HUES48 (cell line): ENCODE measurements around the gene SLC24A4.

ENCODE experiments used
- H3K27ac ChIP-seq: one replicate; pipeline ENCODE4 v1.7.0; 2013; ENCODE audit warnings: low read depth, low read length, inconsistent platforms
- H3K27me3 ChIP-seq: 2 replicates; pipeline ENCODE4 v1.6.1; 2013; ENCODE audit warnings: mild to moderate bottlenecking, low read length; ENCODE audit not compliant: control insufficient read depth, insufficient read depth
- H3K36me3 ChIP-seq: 2 replicates; pipeline ENCODE4 v1.6.1; 2013; ENCODE audit warnings: low read length; ENCODE audit not compliant: control insufficient read depth, insufficient read depth
- H3K4me1 ChIP-seq: 2 replicates; pipeline ENCODE4 v1.6.1; 2013; ENCODE audit warnings: mild to moderate bottlenecking, low read length; ENCODE audit not compliant: control insufficient read depth, insufficient read depth
- H3K4me3 ChIP-seq: 2 replicates; pipeline ENCODE4 v1.5.1; 2013; ENCODE audit warnings: mild to moderate bottlenecking, low read depth, low read length
- H3K9ac ChIP-seq: 2 replicates; pipeline ENCODE4 v1.6.1; 2013; ENCODE audit warnings: mild to moderate bottlenecking, low read depth, low read length, moderate library complexity
- H3K9me3 ChIP-seq: 2 replicates; pipeline ENCODE4 v1.6.1; 2013; ENCODE audit warnings: low read length; ENCODE audit not compliant: control insufficient read depth, insufficient read depth

SLC24A4 gene

GRCh38 chr14:92449404-92450181 is 126.6 kb downstream of the SLC24A4 start:
- H3K9me3 ChIP-seq: no peaks in the 10 kb centered on the region
- H3K4me1 ChIP-seq: no peaks in the 10 kb centered on the region
- no peak overlapping the region for H3K4me3 ChIP-seq
- H3K36me3 ChIP-seq: no peaks in the 10 kb centered on the region
- H3K27me3 ChIP-seq: no peaks in the 10 kb centered on the region
- no peak overlapping the region for H3K9ac ChIP-seq
- H3K27ac ChIP-seq: no peak overlapping the region

- H3K4me1 ChIP-seq: no peaks in the 10 kb centered on the region
- no peaks in the 10 kb centered on the region for H3K36me3 ChIP-seq
- no peak overlapping the region for H3K4me3 ChIP-seq
- H3K9ac ChIP-seq: no peak overlapping the region
- no peaks in the 10 kb centered on the region for H3K9me3 ChIP-seq
- no peak overlapping the region for H3K27ac ChIP-seq
- no peaks in the 10 kb centered on the region for H3K27me3 ChIP-seq
Observed at GRCh38 chr14:92450351-92451070, 127.5 kb downstream of the SLC24A4 start.

GRCh38 chr14:92451245-92451644 is 128.3 kb downstream of the SLC24A4 start:
- Histone ChIP-seq H3K4me1 (no peaks in the 10 kb centered on the region), H3K27me3 (no peaks in the 10 kb centered on the region), H3K36me3 (no peaks in the 10 kb centered on the region), H3K4me3 (no peak overlapping the region), H3K9me3 (no peaks in the 10 kb centered on the region), H3K27ac (no peak overlapping the region), H3K9ac (no peak overlapping the region)

- H3K4me1 ChIP-seq: no peaks in the 10 kb centered on the region
- H3K36me3 ChIP-seq: no peaks in the 10 kb centered on the region
- H3K4me3 ChIP-seq: no peak overlapping the region
- H3K9me3 ChIP-seq: no peaks in the 10 kb centered on the region
- H3K27ac ChIP-seq: no peak overlapping the region
- no peak overlapping the region for H3K9ac ChIP-seq
- H3K27me3 ChIP-seq: no peaks in the 10 kb centered on the region
Observed at GRCh38 chr14:92451755-92452154, 128.8 kb downstream of the SLC24A4 start.

- no peak overlapping the region for H3K27ac ChIP-seq
- no peaks in the 10 kb centered on the region for H3K36me3 ChIP-seq
- H3K4me1 ChIP-seq: no peaks in the 10 kb centered on the region
- H3K4me3 ChIP-seq: no peak overlapping the region
- H3K9me3 ChIP-seq: no peaks in the 10 kb centered on the region
- H3K27me3 ChIP-seq: no peaks in the 10 kb centered on the region
- no peak overlapping the region for H3K9ac ChIP-seq
Observed at GRCh38 chr14:92452471-92452870, 129.5 kb downstream of the SLC24A4 start.

GRCh38 chr14:92453691-92454090 is 130.7 kb downstream of the SLC24A4 start:
- Histone ChIP-seq H3K9me3 (no peaks in the 10 kb centered on the region), H3K27me3 (no peaks in the 10 kb centered on the region), H3K36me3 (no peaks in the 10 kb centered on the region)

GRCh38 chr14:92455231-92455630 is 132.3 kb downstream of the SLC24A4 start:
- no peak overlapping the region for H3K9ac ChIP-seq

More at GRCh38 chr14:92453691-92454090, 130.7 kb downstream of the SLC24A4 start:
- Histone ChIP-seq H3K27ac (no peak overlapping the region), H3K4me3 (no peak overlapping the region), H3K9ac (no peak overlapping the region), H3K4me1 (no peaks in the 10 kb centered on the region)

GRCh38 chr14:92456215-92457015 is 133.4 kb downstream of the SLC24A4 start:
- Histone ChIP-seq H3K9me3 (no peaks in the 10 kb centered on the region), H3K4me3 (no peak overlapping the region), H3K9ac (no peak overlapping the region), H3K27ac (no peak overlapping the region), H3K36me3 (no peaks in the 10 kb centered on the region), H3K27me3 (no peaks in the 10 kb centered on the region), H3K4me1 (no peaks in the 10 kb centered on the region)

More at GRCh38 chr14:92455231-92455630, 132.3 kb downstream of the SLC24A4 start:
- H3K27me3 ChIP-seq: no peaks in the 10 kb centered on the region
- no peaks in the 10 kb centered on the region for H3K36me3 ChIP-seq
- no peaks in the 10 kb centered on the region for H3K4me1 ChIP-seq
- H3K4me3 ChIP-seq: no peak overlapping the region
- H3K9me3 ChIP-seq: no peaks in the 10 kb centered on the region
- no peak overlapping the region for H3K27ac ChIP-seq

GRCh38 chr14:92457016-92457565 is 134.1 kb downstream of the SLC24A4 start:
- Histone ChIP-seq H3K4me1 (no peaks in the 10 kb centered on the region), H3K36me3 (no peaks in the 10 kb centered on the region), H3K4me3 (no peak overlapping the region), H3K27me3 (no peaks in the 10 kb centered on the region), H3K9ac (no peak overlapping the region), H3K27ac (no peak overlapping the region), H3K9me3 (no peaks in the 10 kb centered on the region)

GRCh38 chr14:92458136-92459029 is 135.4 kb downstream of the SLC24A4 start:
- no peak overlapping the region for H3K27ac ChIP-seq
- no peaks in the 10 kb centered on the region for H3K4me1 ChIP-seq
- no peaks in the 10 kb centered on the region for H3K36me3 ChIP-seq
- H3K9ac ChIP-seq: no peak overlapping the region
- H3K4me3 ChIP-seq: no peak overlapping the region
- no peaks in the 10 kb centered on the region for H3K9me3 ChIP-seq
- H3K27me3 ChIP-seq: no peaks in the 10 kb centered on the region
